Measurements from ENCODE around the gene RAVER1. TPM values are rescaled to one million over a fixed set of nuclear protein-coding genes. Genes with fewer than 3 reads are reported as not detected.

RAVER1 gene
- total RNA-seq, 1 donor from 2014 or later: 11.1 TPM

DNA sequence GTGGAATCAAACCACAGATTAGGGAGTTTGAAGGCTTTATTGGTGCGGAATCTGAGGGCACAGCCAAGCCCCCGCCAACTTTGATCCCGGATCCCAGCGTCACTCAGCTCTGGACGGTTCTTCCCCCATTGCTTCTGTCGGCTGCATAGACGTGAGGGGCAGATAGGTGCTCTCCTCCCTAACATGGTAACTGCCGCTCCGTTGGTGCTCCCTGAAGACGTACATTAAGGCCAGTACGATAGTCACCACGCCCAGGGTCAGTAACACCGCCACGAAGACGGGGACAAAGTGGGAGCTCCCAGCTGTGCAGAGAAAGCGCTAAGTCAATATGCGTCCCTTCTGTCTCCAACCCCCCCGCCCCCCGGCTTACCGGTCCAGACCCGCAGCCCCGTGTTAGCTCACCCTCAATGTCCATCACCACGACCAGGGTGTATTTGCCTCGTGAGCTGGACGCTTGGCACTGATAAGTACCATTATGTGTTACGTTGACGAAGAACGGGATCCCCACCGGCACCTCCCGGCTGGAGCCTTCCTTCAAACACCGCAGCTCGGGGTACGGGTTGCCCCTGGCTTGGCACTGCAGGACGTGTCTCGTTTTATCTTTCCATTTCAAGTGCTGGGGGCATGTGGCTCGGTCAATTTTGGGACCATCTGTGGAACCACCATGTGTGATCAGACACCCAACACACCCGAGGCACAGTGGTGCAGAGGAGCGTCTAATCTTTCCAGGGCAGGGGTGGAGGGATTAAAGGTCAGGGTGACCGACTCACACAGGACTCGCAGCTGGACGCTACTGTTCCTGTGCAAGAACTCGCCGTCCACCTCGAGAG is 644 bp upstream of the RAVER1 start:
- Histone ChIP-seq H3K9me3 (replicated peaks) (no peaks in the 10 kb centered on the region), H3K4me1 (peaks cover 36% of the 10 kb centered on the region), H3K27ac (replicated peaks) (peak overlapping the region; percentile 90), H3K27me3 (ENCODE audit: low read depth) (no peaks in the 10 kb centered on the region), H3K36me3 (peaks cover 17% of the 10 kb centered on the region), H3K4me3 (peak overlapping the region; percentile 82)
- no peak for DNase-seq
- intact Hi-C loops (cut with micrococcal nuclease): loop anchor here (10.0 kb wide), 1 partner anchor 59 kb away; the partner anchor contains the start of gene ICAM1
- TF ChIP-seq, protein P1, sequence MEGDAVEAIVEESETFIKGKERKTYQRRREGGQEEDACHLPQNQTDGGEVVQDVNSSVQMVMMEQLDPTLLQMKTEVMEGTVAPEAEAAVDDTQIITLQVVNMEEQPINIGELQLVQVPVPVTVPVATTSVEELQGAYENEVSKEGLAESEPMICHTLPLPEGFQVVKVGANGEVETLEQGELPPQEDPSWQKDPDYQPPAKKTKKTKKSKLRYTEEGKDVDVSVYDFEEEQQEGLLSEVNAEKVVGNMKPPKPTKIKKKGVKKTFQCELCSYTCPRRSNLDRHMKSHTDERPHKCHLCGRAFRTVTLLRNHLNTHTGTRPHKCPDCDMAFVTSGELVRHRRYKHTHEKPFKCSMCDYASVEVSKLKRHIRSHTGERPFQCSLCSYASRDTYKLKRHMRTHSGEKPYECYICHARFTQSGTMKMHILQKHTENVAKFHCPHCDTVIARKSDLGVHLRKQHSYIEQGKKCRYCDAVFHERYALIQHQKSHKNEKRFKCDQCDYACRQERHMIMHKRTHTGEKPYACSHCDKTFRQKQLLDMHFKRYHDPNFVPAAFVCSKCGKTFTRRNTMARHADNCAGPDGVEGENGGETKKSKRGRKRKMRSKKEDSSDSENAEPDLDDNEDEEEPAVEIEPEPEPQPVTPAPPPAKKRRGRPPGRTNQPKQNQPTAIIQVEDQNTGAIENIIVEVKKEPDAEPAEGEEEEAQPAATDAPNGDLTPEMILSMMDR (IDR thresholded peaks at IDR 0.05; ENCODE audit: borderline replicate concordance): no peak

DNA sequence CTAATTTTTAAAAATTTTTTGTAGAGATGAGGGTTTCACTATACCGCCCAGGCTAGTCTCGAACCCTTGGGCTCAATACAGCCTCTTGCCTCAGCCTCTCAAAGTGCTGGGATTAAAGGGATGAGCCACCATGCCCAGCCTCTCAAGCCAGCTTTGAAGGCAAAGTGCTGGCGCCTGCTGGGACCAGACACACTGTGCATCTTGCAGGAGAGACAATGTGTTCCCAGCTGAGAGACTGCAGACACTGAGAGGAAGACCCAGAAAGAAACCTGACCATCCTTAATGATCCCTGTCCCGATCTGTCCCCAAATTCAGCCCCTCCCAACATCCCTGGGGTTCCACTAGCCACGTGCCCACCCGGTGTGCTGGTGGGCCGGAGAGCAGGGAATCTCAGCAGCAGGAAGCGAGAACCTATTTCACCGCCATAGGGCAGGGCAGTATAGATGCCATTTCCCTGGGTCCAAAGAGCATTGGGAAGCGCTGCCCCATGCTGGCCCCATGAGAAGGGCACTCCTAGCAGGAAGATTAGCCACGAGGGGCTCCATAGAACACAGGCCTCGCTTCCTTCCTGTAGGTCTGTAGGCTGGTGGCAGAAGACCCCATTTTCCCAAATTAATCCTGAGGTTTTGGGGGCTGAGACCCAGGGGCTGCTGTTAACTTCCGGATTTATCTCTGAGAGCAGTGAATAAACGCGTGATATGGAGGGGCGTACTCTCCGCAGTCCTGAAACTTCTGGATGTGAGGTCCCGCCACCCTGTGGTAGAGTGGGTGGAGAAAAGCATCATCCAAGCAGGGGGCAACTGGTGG is 968 bp downstream of the RAVER1 start:
- Histone ChIP-seq H3K4me3 (peak overlapping the region; percentile 82), H3K9me3 (replicated peaks) (no peaks in the 10 kb centered on the region)
- TF ChIP-seq, protein P1 (IDR thresholded peaks at IDR 0.05; ENCODE audit: borderline replicate concordance): no peak

DNA sequence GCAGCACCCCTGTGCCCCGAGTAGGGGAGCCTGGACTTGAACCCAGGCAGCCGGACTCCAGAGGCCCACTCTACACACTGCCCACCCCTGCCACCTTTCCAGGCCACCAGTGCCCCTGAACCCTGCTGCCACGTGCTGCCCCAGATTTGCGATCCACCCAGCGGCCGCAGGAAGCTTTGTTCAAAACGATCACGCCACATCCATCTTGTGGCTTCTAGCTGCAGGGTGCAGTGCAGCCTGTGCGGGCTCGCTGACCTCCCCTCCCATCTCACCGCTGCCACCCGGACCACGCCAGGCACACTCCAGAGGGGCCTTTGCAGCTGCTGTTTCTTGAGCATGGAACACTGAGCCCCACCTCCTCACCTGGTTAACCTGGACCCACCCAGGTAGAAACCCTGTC is 3.8 kb downstream of the RAVER1 start:
- H3K36me3 ChIP-seq: peaks cover 61% of the 10 kb centered on the region
- intact Hi-C loops (cut with micrococcal nuclease): no loop called here
- no peaks in the 10 kb centered on the region for H3K27me3 ChIP-seq (ENCODE audit: low read depth)

More for the DNA sequence above, 968 bp downstream of the RAVER1 start:
- H3K4me1 ChIP-seq: peaks cover 36% of the 10 kb centered on the region
- intact Hi-C loops (cut with micrococcal nuclease): loop anchor here (10.0 kb wide), 1 partner anchor 58 kb away; the partner anchor contains the start of gene ICAM1
- H3K27me3 ChIP-seq (ENCODE audit: low read depth): no peaks in the 10 kb centered on the region
- no peak for DNase-seq
- peak overlapping the region; percentile 90 for H3K27ac ChIP-seq (replicated peaks)
- peaks cover 33% of the 10 kb centered on the region for H3K36me3 ChIP-seq

DNA sequence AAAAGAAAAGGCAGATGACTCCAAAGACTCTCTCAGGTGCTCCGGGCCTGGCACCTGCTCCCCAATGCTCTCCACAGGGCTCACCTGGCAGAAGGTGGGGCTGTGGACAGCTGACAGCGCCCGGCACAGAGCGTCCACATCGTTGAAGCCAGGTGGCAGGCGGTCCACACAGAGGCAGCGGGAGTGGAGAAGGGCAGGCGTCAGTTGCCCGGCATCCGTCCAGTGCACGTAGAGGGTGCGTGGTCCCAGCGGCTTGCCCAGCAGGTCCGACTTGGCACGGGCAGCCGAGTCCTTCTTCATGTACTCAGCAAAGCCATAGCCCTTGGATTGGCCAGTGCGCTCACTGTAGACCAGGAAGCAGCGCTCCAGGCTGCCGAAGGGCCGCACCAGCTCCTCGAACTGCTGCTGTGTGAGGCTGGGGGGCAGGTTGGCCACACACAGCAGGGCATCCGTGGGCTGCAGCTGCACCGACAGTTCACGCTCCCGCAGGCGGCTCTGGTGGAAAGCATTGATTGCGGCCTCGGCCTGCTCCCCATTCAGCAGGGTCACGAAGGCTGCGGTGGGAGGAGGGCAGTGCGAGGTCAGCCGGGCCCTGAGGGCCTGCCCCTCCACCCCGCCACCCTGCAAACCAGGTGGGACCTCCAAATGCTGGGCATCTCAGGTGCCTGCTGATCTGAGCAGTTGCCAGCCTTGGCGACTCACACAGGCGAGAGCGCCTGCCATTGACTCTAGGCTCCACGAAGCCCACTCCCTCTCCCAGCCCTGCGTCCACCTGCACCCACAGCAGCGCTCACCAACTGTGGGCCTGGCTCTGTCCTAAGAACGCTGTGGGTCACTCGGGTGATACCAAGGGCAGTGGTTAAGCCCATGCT is 4.5 kb downstream of the RAVER1 start:
- intact Hi-C loops (cut with micrococcal nuclease): no loop called here
- peaks cover 15% of the 10 kb centered on the region for H3K4me1 ChIP-seq
- no peak for DNase-seq

More for the DNA sequence above, 3.8 kb downstream of the RAVER1 start:
- Histone ChIP-seq H3K27ac (replicated peaks) (no peak overlapping the region), H3K9me3 (replicated peaks) (no peaks in the 10 kb centered on the region), H3K4me1 (peaks cover 23% of the 10 kb centered on the region), H3K4me3 (no peak overlapping the region)
- no peak for DNase-seq
- TF ChIP-seq, protein P1 (IDR thresholded peaks at IDR 0.05; ENCODE audit: borderline replicate concordance): no peak

More for the DNA sequence above, 4.5 kb downstream of the RAVER1 start:
- no peak overlapping the region for H3K4me3 ChIP-seq
- H3K27ac ChIP-seq (replicated peaks): no peak overlapping the region
- H3K9me3 ChIP-seq (replicated peaks): no peaks in the 10 kb centered on the region
- no peaks in the 10 kb centered on the region for H3K27me3 ChIP-seq (ENCODE audit: low read depth)
- TF ChIP-seq, protein P1 (IDR thresholded peaks at IDR 0.05; ENCODE audit: borderline replicate concordance): no peak
- peaks cover 69% of the 10 kb centered on the region for H3K36me3 ChIP-seq
